Erythroblast (primary cell): Measurements from ENCODE around the gene TAS2R10.
"Not testable (repeated sequence)": the region's sequence is repeated elsewhere in the genome, so short reads cannot be mapped to it uniquely, and the experiment has no call there.

Source experiments
- GATA1 ChIP-seq: IDR thresholded peaks from 2 replicates; pipeline ENCODE4 v1.6.1; 2011; ENCODE audit warnings: low read depth, mild to moderate bottlenecking, control low read depth, low read length, moderate library complexity
- POLR2A ChIP-seq: IDR thresholded peaks from 2 replicates; pipeline ENCODE4 v1.6.1; 2011; ENCODE audit warnings: mild to moderate bottlenecking, low read length

DNA sequence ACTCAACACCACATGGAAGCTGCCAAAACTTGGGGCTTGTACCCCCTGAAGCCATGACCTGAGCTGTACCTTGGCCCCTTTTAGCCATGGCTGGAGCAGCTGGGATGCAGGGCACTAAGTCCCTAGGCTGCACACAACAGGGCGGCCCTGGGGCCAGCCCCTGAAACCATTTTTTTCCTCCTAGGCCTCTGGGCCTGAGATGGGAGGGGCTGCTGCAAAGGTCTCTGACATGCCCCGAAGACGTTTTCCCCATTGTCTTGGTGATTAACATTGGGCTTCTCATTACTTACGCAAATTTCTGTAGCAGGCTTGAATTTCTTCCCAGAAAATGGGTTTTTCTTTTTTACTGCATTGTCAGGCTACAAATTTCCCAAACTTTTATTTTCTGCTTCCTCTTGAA, 34.4 kb downstream of the TAS2R10 start:
- TF ChIP-seq POLR2A, GATA1: not testable (repeated sequence)
